Panc1 (cell line): ENCODE measurements around the gene OSBPL9. TPM values are rescaled to one million over a fixed set of nuclear protein-coding genes. Genes with fewer than 3 reads are reported as not detected.

Experiments used
- ATAC-seq: fragments of 200-7000 bp; cut with Tn5 transposase; 2 replicates; pipeline ENCODE4 v1.9.1; 2020; ENCODE audit warnings: mild to moderate bottlenecking, moderate library complexity
- BruUV-seq: library from RNA; stranded (reverse); fragments of 400-500 nt; replicated peaks from 2 replicates; lab custom pipeline; 2021; lab: Mats Ljungman, UMichigan
- CTCF ChIA-PET: fragments of 300-600 bp; sonication (Branson Sonifier 250); formaldehyde crosslinking; loops from one replicate; lab custom pipeline; 2022; ENCODE audit warnings: antibody characterized with exemption; lab: Charles Lee
- POLR2A ChIA-PET: fragments of 300-600 bp; sonication (Branson Sonifier 250); formaldehyde crosslinking; loops from one replicate; lab custom pipeline; 2022; ENCODE audit warnings: antibody characterized with exemption; lab: Charles Lee
- DNase-seq: peaks from one replicate; pipeline ENCODE4 v3.0.0-alpha.2; 2010; ENCODE audit warnings: low read depth, low spot score
- H3K27ac ChIP-seq: 2 replicates; pipeline ENCODE4 v1.5.1; 2011; ENCODE audit warnings: mild to moderate bottlenecking, low read length, inconsistent platforms
- H3K27me3 ChIP-seq: fragments of 200-500 bp; sonication (Bioruptor generic); 2 replicates; pipeline ENCODE4 v1.6.0; 2014; ENCODE audit warnings: low read length, inconsistent platforms; ENCODE audit not compliant: control insufficient read depth, insufficient read depth
- H3K36me3 ChIP-seq: fragments of 200-500 bp; sonication (Bioruptor generic); 2 replicates; pipeline ENCODE4 v1.5.1; 2014; ENCODE audit warnings: inconsistent platforms, mild to moderate bottlenecking, low read length, moderate library complexity; ENCODE audit not compliant: control insufficient read depth, insufficient read depth
- H3K4me1 ChIP-seq: 2 replicates; pipeline ENCODE4 v1.5.1; 2011; ENCODE audit warnings: inconsistent platforms, mild to moderate bottlenecking, low read length, moderate library complexity; ENCODE audit not compliant: control insufficient read depth, insufficient read depth
- H3K4me3 ChIP-seq, 2 experiments: 2 replicates each; pipeline ENCODE4 v1.5.1; 2011 to 2012; ENCODE audit warnings: low read depth in 2 of 2, low read length in 2 of 2, mild to moderate bottlenecking in 2 of 2, inconsistent platforms in 1 of 2, moderate library complexity in 1 of 2
- H3K9me3 ChIP-seq: fragments of 200-500 bp; sonication (Bioruptor generic); 2 replicates; pipeline ENCODE4 v1.5.1; 2014; ENCODE audit warnings: low read depth, mild to moderate bottlenecking, inconsistent platforms, low read length, moderate library complexity; ENCODE audit not compliant: control insufficient read depth, insufficient read depth
- CTCF ChIP-seq: fragments of 450-650 bp; IDR thresholded peaks from 2 replicates; pipeline ENCODE4 v1.5.1; 2017; ENCODE audit warnings: mild to moderate bottlenecking
- POLR2AphosphoS5 ChIP-seq: IDR thresholded peaks from 2 replicates; pipeline ENCODE4 v1.6.1; 2012; ENCODE audit warnings: mild to moderate bottlenecking, low read depth, low read length, moderate library complexity
- REST ChIP-seq, 2 experiments: IDR thresholded peaks; 2 replicates each; pipeline ENCODE4 v1.6.1; 2011 to 2012; ENCODE audit warnings: low read depth in 2 of 2, control low read depth in 1 of 2, low read length in 1 of 2, mild to moderate bottlenecking in 1 of 2, moderate library complexity in 1 of 2; ENCODE audit not compliant: insufficient read depth in 1 of 2
- SIN3A ChIP-seq: IDR thresholded peaks from 2 replicates; pipeline ENCODE4 v1.6.1; 2012; ENCODE audit warnings: low read depth, mild to moderate bottlenecking, low read length, moderate library complexity, borderline replicate concordance; ENCODE audit not compliant: insufficient read depth
- TCF7L2 ChIP-seq: IDR thresholded peaks from 2 replicates; pipeline ENCODE4 v1.6.1; 2011; ENCODE audit warnings: mild to moderate bottlenecking, low read depth, low read length, inconsistent platforms
- in situ Hi-C: cut with HindIII; loops from 2 replicates; pipeline ENCODE4 v1.10.0; 2016; ENCODE audit warnings: low sequenced_read_pairs, low pct_unique_long_range_greater_than_20kb
- intact Hi-C: fragments of 100-400 bp; cut with micrococcal nuclease; formaldehyde crosslinking; loops from one replicate; pipeline ENCODE4 v1.10.0; 2022; ENCODE audit not compliant: unreplicated experiment
- total RNA-seq: library from RNA; stranded (reverse); gene quantifications from one replicate; pipeline ENCODE4 v1.2.1, GENCODE V29; 2021; ENCODE audit not compliant: unreplicated experiment

The OSBPL9 gene
- total RNA-seq, 1 experiment from 2014 or later, result 85.5 TPM

GRCh38 chr1:51669816-51670215 is 52.9 kb downstream of the OSBPL9 start:
- intact Hi-C loops, result no loop called here
- Histone ChIP-seq H3K4me1 (peaks cover 26% of the 10 kb centered on the region), H3K9me3 (no peaks in the 10 kb centered on the region), H3K4me3 (no peak overlapping the region), H3K27me3 (no peaks in the 10 kb centered on the region), H3K36me3 (no peaks in the 10 kb centered on the region), H3K27ac (0 out of 2 replicates have a peak overlapping the region, but pooled peaks have one; percentile 30)
- in situ Hi-C loops, result no loop called here
- BruUV-seq, result no TSS peak
- ChIA-PET CTCF (no interaction called here), POLR2A (no interaction called here)
- DNase-seq (no peak), ATAC-seq (no peak)
- TF ChIP-seq CTCF, result no peak
- TF ChIP-seq TCF7L2, result no peak
- TF ChIP-seq POLR2AphosphoS5, result no peak
- no peak for TF ChIP-seq SIN3A
- no peak for TF ChIP-seq REST (IDR thresholded peaks at IDR 0.05; ENCODE audit: insufficient read depth in 1 of 2, low read depth in 2 of 2, low read length in 1 of 2)

- no TSS peak for BruUV-seq
- no peaks in the 10 kb centered on the region for H3K36me3 ChIP-seq
- no peak overlapping the region for H3K27ac ChIP-seq
- no peaks in the 10 kb centered on the region for H3K9me3 ChIP-seq
- ATAC-seq (peak; percentile 63), DNase-seq (no peak)
- TF ChIP-seq REST (IDR thresholded peaks at IDR 0.05; ENCODE audit: insufficient read depth in 1 of 2, low read depth in 2 of 2, low read length in 1 of 2), result no peak
- in situ Hi-C loops (no loop called here), intact Hi-C loops (no loop called here)
- ChIA-PET CTCF (no interaction called here), POLR2A (interaction anchor here (0.6 kb wide), 2 partner anchors 80 to 1436 kb away, joined by 3 to 4 read pairs; no protein-coding TSS in a partner anchor)
- H3K27me3 ChIP-seq, result no peaks in the 10 kb centered on the region
- no peak overlapping the region for H3K4me3 ChIP-seq
- peaks cover 26% of the 10 kb centered on the region for H3K4me1 ChIP-seq
Observed at GRCh38 chr1:51671527-51672325, 54.8 kb downstream of the OSBPL9 start.
